ENCODE results near the gene TMEM236.

The TMEM236 gene

GRCh38 chr10:17801507-17801906 lies 49.5 kb downstream of the TMEM236 start:
- no peak for TF ChIP-seq CTCF (IDR thresholded peaks at IDR 0.05; ENCODE audit: extremely low read depth, insufficient read depth, missing control alignments)
- in situ Hi-C loops (cut with MboI; ENCODE audit: low pct_unique_long_range_greater_than_20kb, low sequenced_read_pairs, unreplicated experiment) = no loop called here
- DNase-seq (ENCODE audit: low spot score) = no peak

- DNase-seq (ENCODE audit: low spot score) = no peak
- in situ Hi-C loops (cut with MboI; ENCODE audit: low pct_unique_long_range_greater_than_20kb, low sequenced_read_pairs, unreplicated experiment) = no loop called here
- TF ChIP-seq CTCF (IDR thresholded peaks at IDR 0.05; ENCODE audit: extremely low read depth, insufficient read depth, missing control alignments) = no peak
Observed at GRCh38 chr10:17802350-17802749, 50.3 kb downstream of the TMEM236 start.

- no peak for TF ChIP-seq CTCF (IDR thresholded peaks at IDR 0.05; ENCODE audit: extremely low read depth, insufficient read depth, missing control alignments)
- in situ Hi-C loops (cut with MboI; ENCODE audit: low pct_unique_long_range_greater_than_20kb, low sequenced_read_pairs, unreplicated experiment) = no loop called here
- no peak for DNase-seq (ENCODE audit: low spot score)
Observed at GRCh38 chr10:17802976-17803375, 51.0 kb downstream of the TMEM236 start.

- in situ Hi-C loops (cut with MboI; ENCODE audit: low pct_unique_long_range_greater_than_20kb, low sequenced_read_pairs, unreplicated experiment) = no loop called here
- DNase-seq (ENCODE audit: low spot score) = no peak
- no peak for TF ChIP-seq CTCF (IDR thresholded peaks at IDR 0.05; ENCODE audit: extremely low read depth, insufficient read depth, missing control alignments)
Observed at GRCh38 chr10:17805330-17805729, 53.3 kb downstream of the TMEM236 start.

- no peak for DNase-seq (ENCODE audit: low spot score)
- TF ChIP-seq CTCF (IDR thresholded peaks at IDR 0.05; ENCODE audit: extremely low read depth, insufficient read depth, missing control alignments) = peak; percentile 12
- in situ Hi-C loops (cut with MboI; ENCODE audit: low pct_unique_long_range_greater_than_20kb, low sequenced_read_pairs, unreplicated experiment) = no loop called here
Observed at GRCh38 chr10:17805921-17806577, 54.0 kb downstream of the TMEM236 start.

GRCh38 chr10:17808971-17809841 lies 57.2 kb downstream of the TMEM236 start, which contains the start of gene MRC1:
TSS of gene MRC1 (plus strand) at chr10:17809348. CDS start at chr10:17809466, 118 bp downstream.
- no peak for DNase-seq (ENCODE audit: low spot score)
- TF ChIP-seq CTCF (IDR thresholded peaks at IDR 0.05; ENCODE audit: extremely low read depth, insufficient read depth, missing control alignments) = no peak
- in situ Hi-C loops (cut with MboI; ENCODE audit: low pct_unique_long_range_greater_than_20kb, low sequenced_read_pairs, unreplicated experiment) = no loop called here
